Embryonic facial prominence (tissue), 1 donor: ENCODE results near the gene SLC9A9.

Source experiments
- DNase-seq: peaks from one replicate; pipeline ENCODE4 v3.0.0-alpha.2; 2016; ENCODE audit errors: extremely low spot score

The SLC9A9 gene

GRCh38 chr3:143217283-143217682 is 631.0 kb downstream of the SLC9A9 start:
- no peak for DNase-seq

- DNase-seq, result no peak
Measured at GRCh38 chr3:143216709-143217182, 631.5 kb downstream of the SLC9A9 start.
